ENCODE measurements around the gene HOXA13. TPM values are rescaled to one million over a fixed set of nuclear protein-coding genes. Genes with fewer than 3 reads are reported as not detected.
A peak's percentile ranks its signal among the peaks of the same experiment; 100 is the strongest.

The HOXA13 gene
- total and polyA plus RNA-seq, 8 donors, result not detected

GRCh38 chr7:27247000-27247399 lies 47.1 kb upstream of the HOXA13 start:
- Histone ChIP-seq H3K36me3 (no peaks in the 10 kb centered on the region), H3K27me3 (peaks cover 100% of the 10 kb centered on the region in 2 donors), H3K4me1 (peaks cover 0 to 40% of the 10 kb centered on the region in 2 donors), H3K9me3 (no peaks in the 10 kb centered on the region), H3K27ac (no peak overlapping the region), H3K4me3 (no peak overlapping the region)
- ATAC-seq, result no peak
- TF ChIP-seq, protein P1, sequence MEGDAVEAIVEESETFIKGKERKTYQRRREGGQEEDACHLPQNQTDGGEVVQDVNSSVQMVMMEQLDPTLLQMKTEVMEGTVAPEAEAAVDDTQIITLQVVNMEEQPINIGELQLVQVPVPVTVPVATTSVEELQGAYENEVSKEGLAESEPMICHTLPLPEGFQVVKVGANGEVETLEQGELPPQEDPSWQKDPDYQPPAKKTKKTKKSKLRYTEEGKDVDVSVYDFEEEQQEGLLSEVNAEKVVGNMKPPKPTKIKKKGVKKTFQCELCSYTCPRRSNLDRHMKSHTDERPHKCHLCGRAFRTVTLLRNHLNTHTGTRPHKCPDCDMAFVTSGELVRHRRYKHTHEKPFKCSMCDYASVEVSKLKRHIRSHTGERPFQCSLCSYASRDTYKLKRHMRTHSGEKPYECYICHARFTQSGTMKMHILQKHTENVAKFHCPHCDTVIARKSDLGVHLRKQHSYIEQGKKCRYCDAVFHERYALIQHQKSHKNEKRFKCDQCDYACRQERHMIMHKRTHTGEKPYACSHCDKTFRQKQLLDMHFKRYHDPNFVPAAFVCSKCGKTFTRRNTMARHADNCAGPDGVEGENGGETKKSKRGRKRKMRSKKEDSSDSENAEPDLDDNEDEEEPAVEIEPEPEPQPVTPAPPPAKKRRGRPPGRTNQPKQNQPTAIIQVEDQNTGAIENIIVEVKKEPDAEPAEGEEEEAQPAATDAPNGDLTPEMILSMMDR (IDR thresholded peaks at IDR 0.05), result no peak
- intact Hi-C loops (cut with DNase I), result no loop called here
- DNase-seq, result no peak

GRCh38 chr7:27245798-27246691 lies 46.2 kb upstream of the HOXA13 start:
- H3K36me3 ChIP-seq, result no peaks in the 10 kb centered on the region
- H3K4me1 ChIP-seq, result peaks cover 0 to 32% of the 10 kb centered on the region in 2 donors
- no peak overlapping the region for H3K27ac ChIP-seq
- peaks cover 100% of the 10 kb centered on the region in 2 donors for H3K27me3 ChIP-seq
- intact Hi-C loops (cut with DNase I), result no loop called here
- no peak for DNase-seq
- no peak overlapping the region for H3K4me3 ChIP-seq
- TF ChIP-seq, protein P1 (IDR thresholded peaks at IDR 0.05), result no peak
- no peaks in the 10 kb centered on the region for H3K9me3 ChIP-seq
- peak; percentile 35 for ATAC-seq

DNA sequence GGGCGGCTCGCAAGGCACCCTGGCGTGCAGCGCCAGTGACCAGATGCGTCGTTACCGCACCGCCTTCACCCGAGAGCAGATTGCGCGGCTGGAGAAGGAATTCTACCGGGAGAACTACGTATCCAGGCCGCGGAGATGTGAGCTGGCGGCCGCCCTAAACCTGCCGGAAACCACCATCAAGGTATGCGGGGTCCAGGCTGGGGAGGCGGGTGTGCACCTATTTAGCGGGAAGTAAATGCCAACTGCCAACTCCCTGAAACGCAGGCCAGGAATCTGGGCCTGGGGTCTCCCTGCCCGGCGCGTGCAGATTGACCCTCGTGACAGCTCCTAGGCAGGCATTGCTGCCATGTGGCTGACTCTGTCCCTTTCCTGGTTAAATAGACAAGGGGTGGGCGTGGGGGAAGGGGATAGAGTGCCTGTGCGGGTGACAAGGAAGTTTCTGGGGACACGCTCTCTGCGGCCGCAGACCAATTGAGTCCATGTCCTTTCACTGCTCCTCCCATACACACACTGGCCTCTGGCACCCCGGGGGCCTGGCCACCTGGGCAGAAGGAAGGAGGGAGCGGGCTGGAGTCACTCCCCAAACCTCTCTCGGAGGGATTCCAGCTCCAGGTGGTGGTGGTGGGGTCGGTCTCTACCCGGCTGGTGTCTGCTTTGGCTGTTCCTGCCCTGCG lies 45.4 kb upstream of the HOXA13 start:
- Histone ChIP-seq H3K27me3 (peaks cover 100% of the 10 kb centered on the region in 2 donors), H3K9me3 (no peaks in the 10 kb centered on the region), H3K4me3 (no peak overlapping the region), H3K36me3 (no peaks in the 10 kb centered on the region), H3K27ac (no peak overlapping the region), H3K4me1 (peaks cover 0 to 32% of the 10 kb centered on the region in 2 donors)
- intact Hi-C loops (cut with DNase I), result no loop called here
- ATAC-seq (no peak), DNase-seq (no peak)
- TF ChIP-seq, protein P1 (IDR thresholded peaks at IDR 0.05), result no peak

DNA sequence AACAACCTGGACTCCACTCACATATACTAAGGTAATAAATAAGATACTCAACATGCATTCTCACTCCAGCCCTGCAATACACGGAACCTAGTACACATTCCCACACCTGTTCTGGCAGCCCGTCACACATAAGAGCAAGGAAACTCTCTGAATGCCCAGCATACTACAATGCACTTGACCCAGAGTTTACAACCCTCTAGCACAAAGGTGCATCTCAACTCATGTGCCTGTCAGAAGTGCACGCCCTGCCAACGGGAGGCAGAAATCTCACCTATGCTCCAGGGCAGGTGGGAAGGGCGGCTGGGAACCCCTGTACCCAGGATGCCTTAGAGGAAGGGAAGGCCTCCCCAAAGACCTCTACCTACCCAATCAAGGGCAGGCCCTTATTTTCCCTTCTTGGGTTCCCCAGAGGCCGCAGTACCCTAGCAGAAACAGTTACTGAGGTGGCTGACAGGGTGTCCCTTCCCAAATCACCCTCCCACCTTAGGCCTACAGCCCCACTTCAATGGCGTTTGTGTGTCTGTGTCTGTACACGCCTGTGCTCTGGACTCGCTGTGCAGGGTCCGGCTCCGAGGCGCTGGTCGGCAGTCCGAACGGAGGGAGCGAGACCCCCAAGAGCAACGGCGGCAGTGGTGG lies 44.7 kb upstream of the HOXA13 start:
- Histone ChIP-seq H3K27me3 (peaks cover 100% of the 10 kb centered on the region in 2 donors), H3K36me3 (no peaks in the 10 kb centered on the region), H3K27ac (no peak overlapping the region), H3K9me3 (no peaks in the 10 kb centered on the region), H3K4me1 (peaks cover 2 to 37% of the 10 kb centered on the region in 2 donors), H3K4me3 (no peak overlapping the region)
- no peak for ATAC-seq
- TF ChIP-seq, protein P1 (IDR thresholded peaks at IDR 0.05), result no peak
- intact Hi-C loops (cut with DNase I), result no loop called here
- DNase-seq, result no peak

Measured in left lung (tissue), 10 donors.